Activated B cell treated with CpG ODN at 0.5 μM for 24 hours (primary cell): ENCODE results near the gene CACNB1. TPM values are rescaled to one million over a fixed set of nuclear protein-coding genes. Genes with fewer than 3 reads are reported as not detected.

Source experiments
- ATAC-seq: fragments of 200-7000 bp; cut with Tn5 transposase; one replicate; pipeline ENCODE4 v1.10.0; 2021; ENCODE audit warnings: low read depth, mild to moderate bottlenecking, moderate library complexity
- CTCF ChIA-PET: fragments of 350-600 bp; sonication (Branson Sonifier 250); formaldehyde crosslinking; loops from one replicate; lab custom pipeline; 2021; ENCODE audit warnings: antibody characterized with exemption; lab: Charles Lee
- POLR2A ChIA-PET: fragments of 350-600 bp; sonication (Branson Sonifier 250); formaldehyde crosslinking; loops from one replicate; lab custom pipeline; 2021; ENCODE audit warnings: antibody characterized with exemption; lab: Charles Lee
- DNase-seq: peaks from one replicate; pipeline ENCODE4 v3.0.0; 2022
- H3K27ac Mint-ChIP-seq: one replicate; pipeline ENCODE4 v1.8.0; 2020; ENCODE audit warnings: mixed read lengths
- H3K27me3 Mint-ChIP-seq: one replicate; pipeline ENCODE4 v1.8.0; 2021; ENCODE audit warnings: mixed read lengths
- H3K36me3 Mint-ChIP-seq: one replicate; pipeline ENCODE4 v1.8.0; 2021; ENCODE audit warnings: low read depth, mixed read lengths
- H3K4me1 Mint-ChIP-seq: one replicate; pipeline ENCODE4 v1.8.0; 2021; ENCODE audit warnings: mixed read lengths
- H3K4me3 Mint-ChIP-seq: one replicate; pipeline ENCODE4 v1.8.0; 2020; ENCODE audit warnings: mild to moderate bottlenecking, mixed read lengths
- H3K9me3 Mint-ChIP-seq: one replicate; pipeline ENCODE4 v1.8.0; 2020; ENCODE audit warnings: mixed read lengths
- intact Hi-C: fragments of 100-400 bp; cut with micrococcal nuclease; formaldehyde crosslinking; loops from one replicate; pipeline ENCODE4 v1.15.1; 2024
- total RNA-seq: library from RNA; stranded (reverse); gene quantifications from 2 replicates; pipeline ENCODE4 v1.2.3, GENCODE V29; 2022
- TF ChIP-seq, protein P1 (sequence below): fragments of 200-600 bp; IDR thresholded peaks from one replicate; pipeline ENCODE4 v1.8.0; 2022; ENCODE audit warnings: antibody characterized with exemption, mild to moderate bottlenecking

The CACNB1 gene
- total RNA-seq, 1 donor from 2014 or later, result 5.7 TPM

DNA sequence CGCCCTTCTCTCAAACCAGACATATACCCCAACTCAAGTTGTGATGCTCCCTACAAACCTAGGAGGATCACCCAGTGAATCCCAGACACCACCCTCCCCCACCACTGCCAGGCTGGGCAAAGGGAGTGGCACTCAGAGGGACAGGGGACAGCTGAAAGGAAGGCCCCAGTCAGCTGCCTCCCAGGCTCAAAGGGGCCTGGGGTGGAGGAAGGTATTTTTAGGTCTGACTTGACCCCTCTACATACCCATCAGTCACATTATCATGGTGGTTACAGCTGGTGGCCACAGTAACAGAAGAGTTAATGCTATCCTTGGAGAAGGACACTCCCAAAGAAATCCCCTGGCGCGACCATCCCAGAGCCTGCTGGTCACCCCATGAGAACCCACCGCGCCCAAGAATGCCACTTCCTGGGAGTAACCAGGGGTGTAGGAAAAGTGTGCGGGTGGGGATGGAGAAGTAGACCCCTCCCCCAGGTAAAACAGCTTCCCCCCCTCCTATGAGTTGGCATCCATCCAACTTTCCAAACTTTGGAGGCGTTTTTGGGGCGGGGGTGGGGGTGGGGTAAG, 1.1 kb downstream of the CACNB1 start:
- ChIA-PET POLR2A (interaction anchor here (0.5 kb wide), 1 partner anchor 327 kb away, joined by 5 read pairs; no protein-coding TSS in a partner anchor), CTCF (interaction anchor here (1.5 kb wide), 1 partner anchor 43 kb away, joined by 4 read pairs; no protein-coding TSS in a partner anchor)
- Mint-ChIP-seq H3K9me3 (no peaks in the 10 kb centered on the region), H3K4me1 (peaks cover 47% of the 10 kb centered on the region), H3K27me3 (no peaks in the 10 kb centered on the region), H3K36me3 (peaks cover 17% of the 10 kb centered on the region), H3K27ac (no peak overlapping the region), H3K4me3 (peak overlapping the region; percentile 57)
- intact Hi-C loops, result loop anchor here (2.0 kb wide), 1 partner anchor 44 kb away; no protein-coding TSS in a partner anchor
- ATAC-seq (no peak), DNase-seq (no peak)
- TF ChIP-seq, protein P1, sequence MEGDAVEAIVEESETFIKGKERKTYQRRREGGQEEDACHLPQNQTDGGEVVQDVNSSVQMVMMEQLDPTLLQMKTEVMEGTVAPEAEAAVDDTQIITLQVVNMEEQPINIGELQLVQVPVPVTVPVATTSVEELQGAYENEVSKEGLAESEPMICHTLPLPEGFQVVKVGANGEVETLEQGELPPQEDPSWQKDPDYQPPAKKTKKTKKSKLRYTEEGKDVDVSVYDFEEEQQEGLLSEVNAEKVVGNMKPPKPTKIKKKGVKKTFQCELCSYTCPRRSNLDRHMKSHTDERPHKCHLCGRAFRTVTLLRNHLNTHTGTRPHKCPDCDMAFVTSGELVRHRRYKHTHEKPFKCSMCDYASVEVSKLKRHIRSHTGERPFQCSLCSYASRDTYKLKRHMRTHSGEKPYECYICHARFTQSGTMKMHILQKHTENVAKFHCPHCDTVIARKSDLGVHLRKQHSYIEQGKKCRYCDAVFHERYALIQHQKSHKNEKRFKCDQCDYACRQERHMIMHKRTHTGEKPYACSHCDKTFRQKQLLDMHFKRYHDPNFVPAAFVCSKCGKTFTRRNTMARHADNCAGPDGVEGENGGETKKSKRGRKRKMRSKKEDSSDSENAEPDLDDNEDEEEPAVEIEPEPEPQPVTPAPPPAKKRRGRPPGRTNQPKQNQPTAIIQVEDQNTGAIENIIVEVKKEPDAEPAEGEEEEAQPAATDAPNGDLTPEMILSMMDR, result no peak

DNA sequence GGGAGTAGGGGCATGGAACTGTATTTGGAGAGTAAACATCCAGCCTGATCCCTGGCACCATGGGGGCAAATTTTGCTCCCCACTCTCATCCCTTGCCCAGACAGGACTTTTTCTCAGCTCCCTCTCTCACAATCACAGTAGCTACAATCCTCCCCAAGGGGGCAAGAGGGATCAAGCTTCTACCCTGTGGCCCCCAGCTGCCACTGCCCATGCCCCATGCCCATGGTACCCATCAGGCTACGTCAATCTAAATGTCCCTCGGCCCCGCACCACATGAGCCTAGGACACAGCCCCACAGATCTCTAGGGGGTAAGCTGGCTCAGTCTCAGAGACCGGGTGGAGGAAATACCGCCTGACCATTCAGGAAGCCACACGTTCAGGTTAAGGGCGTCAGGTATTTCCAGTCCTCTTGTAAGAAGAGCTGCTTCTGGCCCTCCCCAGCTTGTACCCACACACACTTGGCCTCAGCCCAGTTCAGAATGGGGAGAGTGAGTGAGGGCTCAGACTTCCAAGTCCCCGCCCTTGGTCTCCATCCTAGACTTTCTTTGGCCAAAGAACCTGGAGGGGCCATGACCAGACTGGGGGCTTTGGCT, 1.8 kb downstream of the CACNB1 start:
- Mint-ChIP-seq H3K4me1 (peaks cover 40% of the 10 kb centered on the region), H3K9me3 (no peaks in the 10 kb centered on the region), H3K27me3 (no peaks in the 10 kb centered on the region), H3K27ac (no peak overlapping the region), H3K36me3 (peaks cover 11% of the 10 kb centered on the region), H3K4me3 (peak overlapping the region; percentile 13)
- intact Hi-C loops, result loop anchor here (2.0 kb wide), 1 partner anchor 43 kb away; no protein-coding TSS in a partner anchor
- CTCF ChIA-PET, result interaction anchor here (1.5 to 2.2 kb wide), 2 partner anchors 31 to 42 kb away, joined by 4 to 6 read pairs; no protein-coding TSS in a partner anchor
- TF ChIP-seq, protein P1, result no peak
- POLR2A ChIA-PET, result no interaction called here
- no peak for ATAC-seq
- no peak for DNase-seq

DNA sequence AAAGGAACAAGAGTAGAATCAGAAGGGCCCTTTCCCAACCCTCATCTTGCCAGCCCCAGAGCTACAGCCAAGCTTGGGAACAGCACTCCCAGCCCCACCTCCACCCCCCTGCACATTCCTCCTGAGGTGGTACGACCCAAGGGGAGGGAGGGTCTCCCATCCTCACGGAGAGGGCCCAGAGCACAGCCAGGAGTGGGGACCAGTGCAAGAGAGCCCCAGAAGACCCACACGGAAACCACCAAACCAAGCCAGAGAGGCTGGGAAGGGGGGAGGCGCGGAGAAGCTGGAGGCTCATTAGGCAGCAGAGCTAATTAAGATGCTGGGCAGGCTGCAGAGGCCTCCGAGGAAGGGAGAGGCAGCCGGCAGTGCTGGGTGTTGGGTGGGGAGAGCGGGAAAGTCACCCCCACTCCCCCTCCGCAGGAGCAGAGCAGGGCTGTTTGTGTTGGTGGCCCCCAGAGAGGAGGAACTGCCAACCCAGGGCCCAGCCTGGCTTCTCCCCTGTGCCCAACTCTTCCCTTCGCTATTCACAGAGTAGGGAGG, 2.4 kb downstream of the CACNB1 start:
- TF ChIP-seq, protein P1, result no peak
- ATAC-seq, result no peak
- Mint-ChIP-seq H3K36me3 (peaks cover 5% of the 10 kb centered on the region), H3K9me3 (no peaks in the 10 kb centered on the region), H3K27me3 (no peaks in the 10 kb centered on the region), H3K4me1 (peaks cover 37% of the 10 kb centered on the region), H3K4me3 (no peak overlapping the region), H3K27ac (no peak overlapping the region)
- POLR2A ChIA-PET, result no interaction called here
- no peak for DNase-seq
- intact Hi-C loops, result no loop called here
- CTCF ChIA-PET, result interaction anchor here (1.5 to 2.2 kb wide), 2 partner anchors 30 to 41 kb away, joined by 4 to 6 read pairs; no protein-coding TSS in a partner anchor

DNA sequence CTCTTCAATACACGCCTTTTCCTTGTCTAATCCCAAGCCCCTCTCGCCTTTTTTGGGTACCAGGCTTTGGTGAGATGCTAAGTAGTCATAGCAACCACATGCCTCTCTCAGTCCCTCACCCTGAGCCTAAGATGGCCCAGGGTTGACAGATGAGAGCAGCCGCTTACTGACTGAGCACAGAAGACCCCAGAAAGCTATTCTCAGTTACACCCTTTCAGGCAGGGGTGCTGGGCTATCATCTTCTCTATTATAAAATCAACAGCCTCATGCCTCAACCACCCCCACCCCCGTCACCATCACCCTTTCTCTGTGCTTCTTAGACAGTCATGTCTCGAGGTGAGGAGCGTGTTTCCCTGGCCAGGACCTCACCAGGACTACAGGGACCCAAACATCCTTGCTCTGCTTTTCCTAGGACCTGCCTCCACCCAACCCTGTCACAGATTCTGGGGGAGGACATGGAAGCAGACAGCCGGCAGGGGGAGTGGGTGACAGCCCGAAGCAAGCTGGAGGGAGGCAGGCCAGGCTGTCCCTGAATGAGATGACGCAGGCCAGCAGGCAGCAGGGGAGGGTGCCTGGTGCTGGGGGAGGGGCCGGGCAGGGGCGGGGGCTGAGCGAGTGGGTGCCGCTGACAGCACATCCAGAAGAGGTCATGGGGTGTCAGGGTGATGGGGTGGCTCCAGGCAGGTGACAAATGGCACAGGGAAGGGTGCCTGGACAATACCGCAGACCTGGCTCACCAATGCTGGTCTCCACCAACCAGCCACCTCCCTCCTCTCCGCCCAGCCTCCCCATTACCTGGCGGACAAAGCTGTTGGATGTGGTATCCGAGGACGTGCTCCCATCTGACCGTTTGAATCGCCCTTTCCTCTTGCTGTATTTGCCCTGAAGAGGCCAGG, 3.1 kb downstream of the CACNB1 start:
- Mint-ChIP-seq H3K27me3 (no peaks in the 10 kb centered on the region), H3K4me1 (peaks cover 30% of the 10 kb centered on the region), H3K27ac (no peak overlapping the region), H3K9me3 (no peaks in the 10 kb centered on the region), H3K4me3 (no peak overlapping the region), H3K36me3 (no peaks in the 10 kb centered on the region)
- intact Hi-C loops, result no loop called here
- TF ChIP-seq, protein P1, result no peak
- ATAC-seq, result no peak
- ChIA-PET CTCF (interaction anchor here (1.5 to 2.2 kb wide), 2 partner anchors 30 to 41 kb away, joined by 4 to 6 read pairs; no protein-coding TSS in a partner anchor), POLR2A (no interaction called here)
- DNase-seq, result no peak
